H7 (cell line): ENCODE data around the gene MAST4. TPM values are rescaled to one million over a fixed set of nuclear protein-coding genes. Genes with fewer than 3 reads are reported as not detected.
A peak's percentile ranks its signal among the peaks of the same experiment; 100 is the strongest.

ENCODE experiments used
- DNase-seq: peaks from one replicate; pipeline ENCODE4 v3.0.0; 2012
- H3K27me3 ChIP-seq: 2 replicates; pipeline ENCODE4 v1.6.0; 2011; ENCODE audit warnings: mild to moderate bottlenecking, low read length; ENCODE audit not compliant: control insufficient read depth, insufficient read depth
- H3K36me3 ChIP-seq: replicated peaks from 2 replicates; pipeline ENCODE4 v1.5.1; 2011; ENCODE audit warnings: low read length; ENCODE audit not compliant: control insufficient read depth, insufficient read depth
- H3K4me3 ChIP-seq: 2 replicates; pipeline ENCODE4 v1.5.1; 2011; ENCODE audit warnings: low read depth, mild to moderate bottlenecking, control low read depth, low read length, moderate library complexity; ENCODE audit not compliant: insufficient read depth
- total RNA-seq: library from RNA; depleted of rRNA; stranded (reverse); fragments of >200 nt; shearing (Covaris generic); gene quantifications from 2 replicates; pipeline ENCODE4 v1.2.3, GENCODE V29; 2014

MAST4 gene
- total RNA-seq, 1 experiment from 2014 or later, result 1.6 TPM

DNA sequence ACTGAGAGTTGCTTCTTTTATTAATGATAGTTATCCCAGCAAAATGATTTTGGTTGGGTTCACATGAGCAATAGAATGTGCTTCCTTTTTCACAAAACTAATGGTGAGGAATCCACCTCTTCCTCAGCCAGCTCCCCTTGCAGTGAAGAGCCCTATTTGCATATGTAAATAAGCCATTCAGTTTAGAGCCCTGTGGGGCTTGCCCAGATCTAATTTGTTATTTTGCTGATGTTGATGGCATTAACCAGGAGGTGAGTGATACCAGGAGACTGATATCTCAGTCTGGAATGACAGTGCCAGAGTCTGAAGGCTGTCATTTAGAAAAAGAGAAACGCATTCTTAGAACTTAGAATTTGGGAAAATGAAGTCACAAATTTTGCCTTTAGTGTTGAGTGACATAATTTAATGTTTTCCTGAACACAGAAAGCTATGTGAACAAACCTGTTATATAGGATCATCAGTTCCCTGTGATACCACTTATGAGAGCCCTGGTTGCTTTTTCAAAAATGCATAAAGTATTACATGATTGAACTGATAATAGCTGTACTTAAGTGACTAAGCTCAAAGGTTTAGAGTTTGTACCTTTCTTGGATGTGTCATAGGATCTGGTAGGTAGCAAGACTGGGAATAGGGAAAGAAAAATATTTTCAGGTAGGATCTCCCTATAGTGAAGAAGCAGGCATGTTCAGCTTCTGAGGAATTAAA is 271.6 kb downstream of the MAST4 start:
- DNase-seq, result peak; percentile 26
- Histone ChIP-seq H3K27me3 (no peaks in the 10 kb centered on the region), H3K36me3 (no peaks in the 10 kb centered on the region), H3K4me3 (no peak overlapping the region)

DNA sequence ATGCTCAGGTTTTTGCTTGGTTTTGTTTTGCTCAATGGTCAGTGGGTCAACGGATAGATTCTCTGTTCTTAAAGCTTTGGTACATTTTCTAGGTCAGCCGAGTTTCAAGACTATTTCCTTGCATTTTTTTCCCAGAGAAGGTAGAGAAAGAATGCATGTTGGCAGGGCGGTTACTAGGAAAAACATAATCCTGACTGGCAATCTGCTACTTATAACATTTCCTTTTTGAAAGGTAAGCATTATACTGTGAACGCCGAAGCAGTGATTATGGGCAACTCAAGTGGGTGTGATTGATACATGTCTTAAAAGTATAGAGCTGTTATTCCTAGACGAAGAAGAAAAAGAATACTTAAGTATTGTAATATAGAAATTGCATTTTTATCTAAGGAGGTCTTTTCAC is 273.2 kb downstream of the MAST4 start:
- DNase-seq, result no peak
- Histone ChIP-seq H3K4me3 (no peak overlapping the region), H3K27me3 (no peaks in the 10 kb centered on the region), H3K36me3 (no peaks in the 10 kb centered on the region)

DNA sequence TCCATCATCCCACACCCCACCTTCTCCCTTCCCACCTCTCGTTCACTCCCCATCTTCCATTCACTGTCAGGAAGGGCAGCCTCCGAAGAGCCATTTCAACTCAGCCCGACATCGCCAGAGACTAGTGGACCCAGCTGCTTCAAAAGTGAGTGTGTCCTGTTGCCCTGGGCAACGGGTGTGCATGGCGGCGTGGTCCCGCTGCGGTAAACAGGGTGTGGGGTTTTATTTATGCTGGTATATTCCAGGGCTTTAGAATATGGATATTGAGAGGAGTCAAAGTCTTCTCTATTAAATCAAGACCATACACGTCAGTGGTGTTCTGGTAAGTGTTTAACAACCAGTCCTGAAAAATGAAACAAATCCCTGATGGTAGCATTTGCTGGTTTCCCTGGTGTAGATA is 274.5 kb downstream of the MAST4 start:
- no peak for DNase-seq
- H3K27me3 ChIP-seq, result no peaks in the 10 kb centered on the region

DNA sequence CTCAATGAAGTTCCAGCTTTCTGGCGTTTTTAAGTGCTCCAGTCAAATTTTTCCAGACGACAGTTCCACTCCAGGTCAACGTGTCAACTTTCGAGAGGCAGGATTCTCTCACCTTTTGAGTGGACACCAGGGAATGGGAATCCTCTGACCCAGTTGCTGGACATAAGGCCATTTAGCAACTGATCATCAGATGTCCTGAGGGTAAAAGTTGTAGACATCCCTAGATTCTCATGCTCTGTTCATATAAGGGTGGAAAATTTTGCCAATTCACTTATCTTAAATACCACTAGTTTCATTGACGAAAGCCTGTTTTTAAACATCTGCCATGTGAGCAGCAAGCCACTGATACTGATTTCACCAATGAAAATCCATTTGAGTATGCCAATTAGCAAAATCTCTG is 275.5 kb downstream of the MAST4 start:
- no peak for DNase-seq
- Histone ChIP-seq H3K4me3 (no peak overlapping the region), H3K36me3 (no peaks in the 10 kb centered on the region), H3K27me3 (no peaks in the 10 kb centered on the region)

More for the DNA sequence above, 274.5 kb downstream of the MAST4 start:
- Histone ChIP-seq H3K4me3 (no peak overlapping the region), H3K36me3 (no peaks in the 10 kb centered on the region)

- DNase-seq, result no peak
Measured at GRCh38 chr5:66872736-66873331, 276.6 kb downstream of the MAST4 start.

GRCh38 chr5:66874004-66874403 is 277.8 kb downstream of the MAST4 start:
- Histone ChIP-seq H3K4me3 (no peak overlapping the region), H3K27me3 (no peaks in the 10 kb centered on the region), H3K36me3 (no peaks in the 10 kb centered on the region)
- DNase-seq, result no peak

More at GRCh38 chr5:66872736-66873331, 276.6 kb downstream of the MAST4 start:
- no peaks in the 10 kb centered on the region for H3K27me3 ChIP-seq
- no peak overlapping the region for H3K4me3 ChIP-seq
- H3K36me3 ChIP-seq, result no peaks in the 10 kb centered on the region

DNA sequence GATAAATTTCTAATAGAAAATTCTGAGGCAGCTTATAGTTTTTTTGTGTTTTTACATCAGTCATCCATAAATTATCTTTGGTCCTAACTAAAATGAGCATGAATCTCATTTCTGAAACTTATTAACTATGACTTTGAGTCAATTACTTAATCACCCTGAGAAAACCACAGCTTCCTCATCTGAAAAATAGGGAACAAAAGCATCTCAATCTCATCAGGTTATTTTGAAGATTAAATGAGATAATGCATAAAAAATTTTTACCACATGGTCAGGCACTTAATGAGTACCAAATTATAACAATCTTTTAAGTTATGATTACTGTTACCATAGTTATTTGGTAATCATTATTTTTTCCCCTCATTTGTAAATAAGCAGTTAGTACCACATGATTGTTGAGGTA is 279.1 kb downstream of the MAST4 start:
- Histone ChIP-seq H3K36me3 (no peaks in the 10 kb centered on the region), H3K27me3 (no peaks in the 10 kb centered on the region), H3K4me3 (no peak overlapping the region)
- DNase-seq, result no peak

GRCh38 chr5:66876266-66876807 is 280.1 kb downstream of the MAST4 start:
- no peaks in the 10 kb centered on the region for H3K36me3 ChIP-seq
- no peaks in the 10 kb centered on the region for H3K27me3 ChIP-seq
- H3K4me3 ChIP-seq, result no peak overlapping the region
- no peak for DNase-seq

DNA sequence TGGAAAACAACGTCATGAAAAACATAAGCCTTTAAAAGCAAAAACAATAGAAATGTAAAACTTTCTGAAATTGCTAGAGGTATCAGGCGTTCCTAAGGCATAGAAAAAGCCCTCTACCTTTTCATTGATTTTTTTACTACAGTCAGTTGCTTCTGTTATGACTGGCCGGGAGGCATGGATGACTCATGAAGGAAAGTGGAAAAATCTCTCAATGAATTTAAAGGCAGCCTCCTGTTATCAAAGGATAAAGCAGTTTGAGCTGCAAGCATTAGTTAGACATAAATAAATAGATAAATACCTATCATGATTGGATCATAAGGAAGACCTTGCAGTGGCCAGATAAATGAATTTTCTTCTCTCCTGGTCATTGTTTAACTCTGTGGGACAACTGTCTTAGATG is 281.6 kb downstream of the MAST4 start:
- Histone ChIP-seq H3K36me3 (no peaks in the 10 kb centered on the region), H3K4me3 (no peak overlapping the region), H3K27me3 (no peaks in the 10 kb centered on the region)
- no peak for DNase-seq

- DNase-seq, result no peak
- Histone ChIP-seq H3K36me3 (no peaks in the 10 kb centered on the region), H3K27me3 (no peaks in the 10 kb centered on the region), H3K4me3 (no peak overlapping the region)
Measured at GRCh38 chr5:66880401-66880800, 284.2 kb downstream of the MAST4 start.

- H3K36me3 ChIP-seq, result no peaks in the 10 kb centered on the region
- no peaks in the 10 kb centered on the region for H3K27me3 ChIP-seq
- no peak for DNase-seq
- no peak overlapping the region for H3K4me3 ChIP-seq
Measured at GRCh38 chr5:66881480-66882161, 285.4 kb downstream of the MAST4 start.

DNA sequence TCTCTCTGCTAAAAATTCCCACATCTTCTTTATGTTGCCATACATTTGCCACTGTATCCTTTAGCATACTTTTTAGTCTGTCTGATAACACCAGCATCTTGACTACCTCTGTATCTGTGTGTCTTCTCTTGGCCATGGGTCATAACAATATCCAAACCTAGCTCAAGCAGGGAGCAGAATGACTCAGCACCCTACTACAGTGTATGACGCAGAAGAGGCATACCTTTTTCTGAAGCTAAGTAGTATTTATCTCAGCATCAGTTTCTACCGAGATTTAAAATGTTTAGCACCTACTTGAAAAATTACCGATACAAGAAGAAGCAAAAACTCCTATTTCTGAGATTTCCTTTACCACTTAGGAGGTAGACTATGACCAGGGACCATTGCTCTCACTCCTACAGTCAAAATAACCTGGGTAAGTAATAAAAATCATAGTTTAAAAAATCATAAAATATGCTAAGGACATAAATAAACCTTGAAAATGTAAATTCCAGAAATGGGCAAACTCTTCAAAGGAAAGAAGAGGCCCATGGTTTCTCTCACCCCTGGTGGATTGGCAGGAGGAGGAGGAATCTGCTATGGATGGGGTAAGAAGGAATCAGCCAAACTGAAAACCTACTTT is 286.5 kb downstream of the MAST4 start:
- no peak for DNase-seq
- Histone ChIP-seq H3K36me3 (no peaks in the 10 kb centered on the region), H3K4me3 (no peak overlapping the region), H3K27me3 (no peaks in the 10 kb centered on the region)

- H3K4me3 ChIP-seq, result no peak overlapping the region
- no peaks in the 10 kb centered on the region for H3K36me3 ChIP-seq
- H3K27me3 ChIP-seq, result no peaks in the 10 kb centered on the region
- DNase-seq, result no peak
Measured at GRCh38 chr5:66884564-66885243, 288.5 kb downstream of the MAST4 start.

GRCh38 chr5:66886941-66887340 is 290.7 kb downstream of the MAST4 start:
- H3K27me3 ChIP-seq, result no peaks in the 10 kb centered on the region
- no peaks in the 10 kb centered on the region for H3K36me3 ChIP-seq
- H3K4me3 ChIP-seq, result no peak overlapping the region
- no peak for DNase-seq
